Endothelial cell (in vitro differentiated cells): Measurements from ENCODE around the gene N4BP2L2. TPM values are rescaled to one million over a fixed set of nuclear protein-coding genes. Genes with fewer than 3 reads are reported as not detected.

Experiments used
- DNase-seq: peaks from one replicate; pipeline ENCODE4 v3.0.0; 2021; ENCODE audit warnings: low spot score
- H3K27ac Mint-ChIP-seq: one replicate; pipeline ENCODE4 v1.8.0; 2021; ENCODE audit warnings: mixed read lengths, inconsistent platforms; ENCODE audit not compliant: unreplicated experiment
- H3K27me3 Mint-ChIP-seq: one replicate; pipeline ENCODE4 v1.8.0; 2021; ENCODE audit warnings: mild to moderate bottlenecking, moderate library complexity, mixed read lengths, inconsistent platforms; ENCODE audit not compliant: unreplicated experiment
- H3K36me3 Mint-ChIP-seq: one replicate; pipeline ENCODE4 v1.8.0; 2021; ENCODE audit warnings: mild to moderate bottlenecking, low read depth, mixed read lengths, inconsistent platforms; ENCODE audit not compliant: unreplicated experiment
- H3K4me1 Mint-ChIP-seq: one replicate; pipeline ENCODE4 v1.8.0; 2021; ENCODE audit warnings: mild to moderate bottlenecking, mixed read lengths, inconsistent platforms; ENCODE audit not compliant: unreplicated experiment
- H3K4me3 Mint-ChIP-seq: one replicate; pipeline ENCODE4 v1.8.0; 2021; ENCODE audit warnings: mild to moderate bottlenecking, mixed read lengths, inconsistent platforms; ENCODE audit not compliant: unreplicated experiment
- H3K9me3 Mint-ChIP-seq: one replicate; pipeline ENCODE4 v1.8.0; 2021; ENCODE audit warnings: mixed read lengths, inconsistent platforms; ENCODE audit not compliant: unreplicated experiment
- total RNA-seq: library from RNA; stranded (reverse); fragmentation: NEBNext Ultra II Directional; extraction: Animal tissue kit (Norgen Biotek cat#: 25700); gene quantifications from one replicate; pipeline ENCODE4 v1.2.1, GENCODE V29; 2021; ENCODE audit not compliant: unreplicated experiment
- TF ChIP-seq, protein P1 (sequence below): fragments of 200-600 bp; sonication (generic); IDR thresholded peaks from one replicate; pipeline ENCODE4 v1.5.0; 2021; ENCODE audit warnings: antibody characterized with exemption; ENCODE audit not compliant: unreplicated experiment

The N4BP2L2 gene
- total RNA-seq, 1 donor from 2014 or later = 81.1 TPM

DNA sequence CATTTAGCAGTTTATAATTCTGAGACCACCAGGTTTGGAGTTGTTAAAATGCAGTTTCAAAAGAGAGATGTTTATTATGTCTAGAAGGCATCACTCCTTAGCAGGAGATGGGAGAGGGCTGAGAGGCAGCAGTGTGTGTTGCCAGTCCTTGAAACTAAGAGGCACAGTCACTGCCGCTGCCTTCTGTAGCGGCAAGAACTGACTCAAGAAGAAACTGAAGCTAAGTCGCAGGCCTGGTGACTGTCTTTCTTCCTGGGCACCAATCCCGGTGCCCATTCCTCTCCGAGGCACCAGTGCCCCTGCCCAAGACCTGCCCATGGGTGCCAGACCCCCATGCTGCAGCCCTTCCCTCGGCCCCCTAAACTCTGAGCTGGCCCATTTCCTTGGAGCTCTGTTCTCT, 130.7 kb downstream of the N4BP2L2 start:
- Mint-ChIP-seq H3K27me3 (peaks cover 1% of the 10 kb centered on the region), H3K27ac (no peak overlapping the region), H3K9me3 (no peaks in the 10 kb centered on the region), H3K4me1 (peaks cover 28% of the 10 kb centered on the region), H3K36me3 (no peaks in the 10 kb centered on the region), H3K4me3 (no peak overlapping the region)
- TF ChIP-seq, protein P1, sequence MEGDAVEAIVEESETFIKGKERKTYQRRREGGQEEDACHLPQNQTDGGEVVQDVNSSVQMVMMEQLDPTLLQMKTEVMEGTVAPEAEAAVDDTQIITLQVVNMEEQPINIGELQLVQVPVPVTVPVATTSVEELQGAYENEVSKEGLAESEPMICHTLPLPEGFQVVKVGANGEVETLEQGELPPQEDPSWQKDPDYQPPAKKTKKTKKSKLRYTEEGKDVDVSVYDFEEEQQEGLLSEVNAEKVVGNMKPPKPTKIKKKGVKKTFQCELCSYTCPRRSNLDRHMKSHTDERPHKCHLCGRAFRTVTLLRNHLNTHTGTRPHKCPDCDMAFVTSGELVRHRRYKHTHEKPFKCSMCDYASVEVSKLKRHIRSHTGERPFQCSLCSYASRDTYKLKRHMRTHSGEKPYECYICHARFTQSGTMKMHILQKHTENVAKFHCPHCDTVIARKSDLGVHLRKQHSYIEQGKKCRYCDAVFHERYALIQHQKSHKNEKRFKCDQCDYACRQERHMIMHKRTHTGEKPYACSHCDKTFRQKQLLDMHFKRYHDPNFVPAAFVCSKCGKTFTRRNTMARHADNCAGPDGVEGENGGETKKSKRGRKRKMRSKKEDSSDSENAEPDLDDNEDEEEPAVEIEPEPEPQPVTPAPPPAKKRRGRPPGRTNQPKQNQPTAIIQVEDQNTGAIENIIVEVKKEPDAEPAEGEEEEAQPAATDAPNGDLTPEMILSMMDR = no peak
- no peak for DNase-seq

DNA sequence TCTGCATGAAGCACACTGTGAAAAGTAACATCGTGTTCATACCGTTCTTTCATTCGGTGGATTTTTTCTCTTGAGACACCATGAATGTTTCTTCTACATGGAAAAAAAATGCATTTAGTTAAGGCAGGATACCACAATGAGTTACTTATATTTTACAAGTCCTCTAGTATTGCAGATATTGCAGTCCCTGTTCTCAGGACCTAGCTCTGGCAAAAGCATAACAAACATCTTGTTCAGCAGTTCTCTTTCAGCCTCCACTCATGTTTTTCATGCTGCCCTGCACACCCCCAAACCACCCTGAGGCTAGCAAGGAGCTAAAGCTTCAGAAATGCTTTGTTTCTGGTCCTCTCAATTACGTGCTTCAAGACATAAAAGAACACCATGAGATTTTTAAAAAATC, 135.5 kb downstream of the N4BP2L2 start:
- Mint-ChIP-seq H3K27me3 (no peaks in the 10 kb centered on the region), H3K4me1 (peaks cover 7% of the 10 kb centered on the region), H3K27ac (no peak overlapping the region), H3K9me3 (no peaks in the 10 kb centered on the region), H3K4me3 (no peak overlapping the region), H3K36me3 (no peaks in the 10 kb centered on the region)
- no peak for DNase-seq
- TF ChIP-seq, protein P1 = no peak

DNA sequence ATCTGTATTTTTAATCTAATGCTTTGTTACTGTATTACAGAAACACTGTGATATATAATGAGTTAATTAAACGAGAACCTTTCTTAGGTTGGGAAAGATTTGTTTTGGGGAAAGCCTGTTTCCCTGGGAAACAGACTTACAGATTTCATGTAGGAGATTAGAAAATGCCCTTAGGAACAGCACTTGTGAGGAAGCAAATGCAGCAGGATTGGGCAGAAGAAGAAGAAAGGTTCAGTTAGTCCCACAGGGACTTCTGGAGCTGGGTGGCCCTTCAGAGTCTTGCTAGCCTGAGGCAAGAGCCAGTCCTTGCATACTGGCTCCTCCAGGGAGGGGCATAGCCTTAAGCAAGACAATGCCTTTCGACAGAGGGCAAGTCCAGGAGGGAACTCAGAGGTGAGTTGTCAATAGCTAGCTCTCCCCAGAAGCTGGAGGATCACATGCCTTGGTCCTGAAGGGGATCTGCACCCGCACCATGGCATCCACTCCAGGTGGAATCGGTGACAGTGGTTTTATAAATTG, 147.4 kb downstream of the N4BP2L2 start:
- Mint-ChIP-seq H3K4me1 (no peaks in the 10 kb centered on the region), H3K4me3 (no peak overlapping the region), H3K27me3 (no peaks in the 10 kb centered on the region), H3K27ac (no peak overlapping the region), H3K9me3 (no peaks in the 10 kb centered on the region), H3K36me3 (no peaks in the 10 kb centered on the region)
- TF ChIP-seq, protein P1 = no peak
- no peak for DNase-seq

DNA sequence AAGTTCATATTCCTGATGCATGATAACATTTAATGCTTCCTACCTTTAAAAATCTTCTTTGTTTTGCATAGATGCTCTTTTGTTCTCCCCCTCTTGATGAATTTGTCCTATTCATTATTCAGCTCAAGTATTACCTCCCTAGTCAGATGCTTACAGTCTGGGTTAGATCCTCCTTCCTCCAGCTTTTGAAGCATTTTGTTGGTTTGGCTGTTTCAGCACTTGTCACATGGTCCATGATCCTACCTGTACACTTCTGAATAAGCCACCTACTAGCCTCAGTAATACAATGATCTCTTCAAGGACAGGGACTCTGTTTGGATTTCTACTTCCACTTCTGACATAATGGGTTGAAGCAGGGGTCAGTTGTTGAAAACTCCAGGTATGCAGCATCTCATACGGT, 148.1 kb downstream of the N4BP2L2 start:
- H3K4me1 Mint-ChIP-seq = no peaks in the 10 kb centered on the region
- H3K9me3 Mint-ChIP-seq = no peaks in the 10 kb centered on the region
- no peak for DNase-seq
- TF ChIP-seq, protein P1 = no peak
- H3K27ac Mint-ChIP-seq = no peak overlapping the region
- no peaks in the 10 kb centered on the region for H3K27me3 Mint-ChIP-seq
- H3K4me3 Mint-ChIP-seq = no peak overlapping the region
- H3K36me3 Mint-ChIP-seq = no peaks in the 10 kb centered on the region

DNA sequence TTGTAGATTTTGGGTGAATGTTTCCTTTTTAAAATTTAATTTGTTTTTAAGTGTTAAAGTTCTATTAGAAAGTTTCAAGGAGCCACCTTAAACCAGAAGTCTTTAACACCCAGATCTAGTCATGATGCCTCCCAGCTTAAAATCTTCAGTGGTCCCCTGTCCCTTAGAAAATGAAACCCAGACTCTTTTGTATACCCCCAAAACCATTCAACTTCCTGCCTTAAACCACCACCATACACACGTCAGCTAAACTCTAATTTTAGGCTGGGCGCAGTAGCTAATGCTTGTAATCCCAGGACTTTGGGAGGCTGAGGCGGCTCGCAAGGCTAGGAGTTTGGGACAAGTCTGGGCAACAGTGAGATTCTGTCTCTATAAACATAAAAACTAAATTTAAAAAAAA, 148.5 kb downstream of the N4BP2L2 start:
- no peak overlapping the region for H3K27ac Mint-ChIP-seq
- DNase-seq = no peak
- no peaks in the 10 kb centered on the region for H3K4me1 Mint-ChIP-seq
- H3K4me3 Mint-ChIP-seq = no peak overlapping the region
- H3K36me3 Mint-ChIP-seq = no peaks in the 10 kb centered on the region
- no peaks in the 10 kb centered on the region for H3K9me3 Mint-ChIP-seq
- H3K27me3 Mint-ChIP-seq = no peaks in the 10 kb centered on the region
- TF ChIP-seq, protein P1 = no peak
